Measurements from ENCODE around the gene FGG.

Gene FGG

GRCh38 chr4:154634058-154634457 is 21.6 kb upstream of the FGG start:
- Histone ChIP-seq H3K9me3 (ENCODE audit: control insufficient read depth, insufficient read depth, low read depth, low read length) (no peaks in the 10 kb centered on the region), H3K27ac (ENCODE audit: extremely low read depth, low read depth, low read length) (no peak overlapping the region), H3K4me3 (ENCODE audit: low read depth, low read length) (no peak overlapping the region), H3K36me3 (ENCODE audit: control insufficient read depth in 2 of 2, insufficient read depth in 1 of 2, low read length in 2 of 2) (no peaks in the 10 kb centered on the region), H3K4me1 (ENCODE audit: control insufficient read depth, insufficient read depth, low read length) (no peaks in the 10 kb centered on the region)
- CTCF ChIA-PET: interaction anchor here (2.1 kb wide), 1 partner anchor 8 kb away, joined by 9 read pairs; no protein-coding TSS in a partner anchor
- POLR2A ChIA-PET: no interaction called here
- TF ChIP-seq ZNF629 (tag by site-specific recombination; IDR thresholded peaks at IDR 0.05): no peak

GRCh38 chr4:154631828-154632227 is 19.4 kb upstream of the FGG start:
- H3K4me1 ChIP-seq (ENCODE audit: control insufficient read depth, insufficient read depth, low read length): no peaks in the 10 kb centered on the region
- TF ChIP-seq ZNF629 (tag by site-specific recombination; IDR thresholded peaks at IDR 0.05): no peak
- no peak for TF ChIP-seq ZBTB21 (tag by site-specific recombination; IDR thresholded peaks at IDR 0.05)
- TF ChIP-seq ZNF37A (tag by site-specific recombination; IDR thresholded peaks at IDR 0.05): no peak
- no peak for TF ChIP-seq WT1 (tag by site-specific recombination; IDR thresholded peaks at IDR 0.05)
- TF ChIP-seq FEZF1 (tag by site-specific recombination; IDR thresholded peaks at IDR 0.05): no peak
- no peak for TF ChIP-seq GFI1B (tag by site-specific recombination; IDR thresholded peaks at IDR 0.05)
- TF ChIP-seq ZNF239 (tag by site-specific recombination; IDR thresholded peaks at IDR 0.05): no peak
- TF ChIP-seq MYNN (tag by site-specific recombination; IDR thresholded peaks at IDR 0.05; ENCODE audit: borderline replicate concordance): no peak
- no peak for TF ChIP-seq ZNF433 (tag by site-specific recombination; IDR thresholded peaks at IDR 0.05; ENCODE audit: low read depth)
- TF ChIP-seq ZNF830 (tag by site-specific recombination; IDR thresholded peaks at IDR 0.05; ENCODE audit: low read depth): no peak
- no peak for TF ChIP-seq ZNF792 (tag by site-specific recombination; IDR thresholded peaks at IDR 0.05)
- TF ChIP-seq INSM2 (tag by site-specific recombination; IDR thresholded peaks at IDR 0.05): no peak
- no peak for TF ChIP-seq ZNF248 (tag by site-specific recombination; IDR thresholded peaks at IDR 0.05)
- TF ChIP-seq ZNF658 (tag by site-specific recombination; IDR thresholded peaks at IDR 0.05): no peak
- TF ChIP-seq ZNF521 (tag by site-specific recombination; IDR thresholded peaks at IDR 0.05): no peak
- no peak overlapping the region for H3K4me3 ChIP-seq (ENCODE audit: low read depth, low read length)
- no peaks in the 10 kb centered on the region for H3K36me3 ChIP-seq (ENCODE audit: control insufficient read depth in 2 of 2, insufficient read depth in 1 of 2, low read length in 2 of 2)
- H3K27ac ChIP-seq (ENCODE audit: extremely low read depth, low read depth, low read length): no peak overlapping the region
- ChIA-PET CTCF (no interaction called here), POLR2A (no interaction called here)
- H3K9me3 ChIP-seq (ENCODE audit: control insufficient read depth, insufficient read depth, low read depth, low read length): no peaks in the 10 kb centered on the region

- Histone ChIP-seq H3K27ac (ENCODE audit: extremely low read depth, low read depth, low read length) (no peak overlapping the region), H3K4me1 (ENCODE audit: control insufficient read depth, insufficient read depth, low read length) (no peaks in the 10 kb centered on the region), H3K9me3 (ENCODE audit: control insufficient read depth, insufficient read depth, low read depth, low read length) (no peaks in the 10 kb centered on the region), H3K36me3 (ENCODE audit: control insufficient read depth in 2 of 2, insufficient read depth in 1 of 2, low read length in 2 of 2) (no peaks in the 10 kb centered on the region), H3K4me3 (ENCODE audit: low read depth, low read length) (no peak overlapping the region)
- ChIA-PET CTCF (interaction anchor here (0.7 to 1.1 kb wide), 2 partner anchors 57 to 71 kb away, joined by 4 read pairs; no protein-coding TSS in a partner anchor), POLR2A (no interaction called here)
- TF ChIP-seq ZNF362 (tag by site-specific recombination; IDR thresholded peaks at IDR 0.05) (no peak), ZNF221 (tag by site-specific recombination; IDR thresholded peaks at IDR 0.05; ENCODE audit: borderline replicate concordance) (no peak), MEIS1 (CRISPR knock-in tag; IDR thresholded peaks at IDR 0.05; ENCODE audit: borderline replicate concordance) (no peak), ZBTB20 (tag by site-specific recombination; IDR thresholded peaks at IDR 0.05) (no peak)
Observed at GRCh38 chr4:154630324-154630723, 17.9 kb upstream of the FGG start.

Data from HEK293 (cell line).